ENCODE results near the gene GPRIN3.

GRCh38 chr4:89253935-89254334 lies 53.7 kb downstream of the GPRIN3 start:
- TF ChIP-seq CTCF (IDR thresholded peaks at IDR 0.05; ENCODE audit: low read depth, low read length) (no peak), EZH2phosphoT487 (IDR thresholded peaks at IDR 0.05; ENCODE audit: low read depth) (no peak)

All from OCI-LY3 (cell line).